Measurements from ENCODE around the gene CLDN15. TPM values are rescaled to one million over a fixed set of nuclear protein-coding genes. Genes with fewer than 3 reads are reported as not detected.

CLDN15 gene
- total RNA-seq, 1 experiment from 2014 or later = 9.1 TPM

GRCh38 chr7:101216001-101216859 lies 21.4 kb downstream of the CLDN15 start:
- no peak for DNase-seq
- Histone ChIP-seq H3K9me3 (no peaks in the 10 kb centered on the region), H3K36me3 (ENCODE audit: control insufficient read depth, insufficient read depth, low read length) (peaks cover 3% of the 10 kb centered on the region; the same call in 1 of the 2 replicates), H3K4me1 (peaks cover 22% of the 10 kb centered on the region), H3K4me3 (ENCODE audit: low read depth, low read length) (peak overlapping the region; percentile 75), H3K27me3 (replicated peaks; ENCODE audit: control insufficient read depth, insufficient read depth, low read length) (no peaks in the 10 kb centered on the region)
- CTCF ChIA-PET = interaction anchor here (1.2 to 2.8 kb wide), 4 partner anchors 24 to 72 kb away, joined by 3 to 28 read pairs (median 24); no protein-coding TSS in a partner anchor
- POLR2A ChIA-PET = interaction anchor here (0.6 kb wide), 1 partner anchor 324 kb away, joined by 7 read pairs; no protein-coding TSS in a partner anchor
- Mint-ChIP-seq H3K36me3 (ENCODE audit: insufficient read depth, unreplicated experiment) (peaks cover 29% of the 10 kb centered on the region), H3K27me3 (ENCODE audit: insufficient read depth, unreplicated experiment) (no peaks in the 10 kb centered on the region), H3K9me3 (ENCODE audit: unreplicated experiment) (no peaks in the 10 kb centered on the region), H3K4me1 (ENCODE audit: low read depth, unreplicated experiment) (peaks cover 30% of the 10 kb centered on the region), H3K4me3 (ENCODE audit: unreplicated experiment) (peak overlapping the region; percentile 83), H3K27ac (ENCODE audit: unreplicated experiment) (peak overlapping the region; percentile 81)
- intact Hi-C loops (cut with micrococcal nuclease; ENCODE audit: unreplicated experiment) = no loop called here
- BruUV-seq (replicated peaks) = TSS peak; percentile 52
- no peak for TF ChIP-seq CTCF (IDR thresholded peaks at IDR 0.05; ENCODE audit: insufficient read depth in 1 of 2, low read depth in 1 of 2, low read length in 1 of 2, severe bottlenecking in 1 of 2, unreplicated experiment in 1 of 2)

- CTCF ChIA-PET = no interaction called here
- H3K36me3 Mint-ChIP-seq (ENCODE audit: insufficient read depth, unreplicated experiment) = peaks cover 59% of the 10 kb centered on the region
- intact Hi-C loops (cut with micrococcal nuclease; ENCODE audit: unreplicated experiment) = no loop called here
- BruUV-seq (replicated peaks) = no TSS peak
- peaks cover 4% of the 10 kb centered on the region for H3K36me3 ChIP-seq (ENCODE audit: control insufficient read depth, insufficient read depth, low read length)
- no peaks in the 10 kb centered on the region for H3K9me3 Mint-ChIP-seq (ENCODE audit: unreplicated experiment)
- H3K4me1 ChIP-seq = peaks cover 8% of the 10 kb centered on the region; the same call in 1 of the 2 replicates
- H3K4me3 Mint-ChIP-seq (ENCODE audit: unreplicated experiment) = no peak overlapping the region
- peaks cover 12% of the 10 kb centered on the region for H3K4me1 Mint-ChIP-seq (ENCODE audit: low read depth, unreplicated experiment)
- H3K9me3 ChIP-seq = no peaks in the 10 kb centered on the region
- H3K27me3 ChIP-seq (replicated peaks; ENCODE audit: control insufficient read depth, insufficient read depth, low read length) = no peaks in the 10 kb centered on the region
- no peak for TF ChIP-seq CTCF (IDR thresholded peaks at IDR 0.05; ENCODE audit: insufficient read depth in 1 of 2, low read depth in 1 of 2, low read length in 1 of 2, severe bottlenecking in 1 of 2, unreplicated experiment in 1 of 2)
- POLR2A ChIA-PET = interaction anchor here (0.6 kb wide), 1 partner anchor 26 kb away, joined by 3 read pairs; no protein-coding TSS in a partner anchor
- no peak overlapping the region for H3K4me3 ChIP-seq (ENCODE audit: low read depth, low read length)
- no peak overlapping the region for H3K27ac Mint-ChIP-seq (ENCODE audit: unreplicated experiment)
- no peak for DNase-seq
- no peaks in the 10 kb centered on the region for H3K27me3 Mint-ChIP-seq (ENCODE audit: insufficient read depth, unreplicated experiment)
Observed at GRCh38 chr7:101212014-101212413, 25.6 kb downstream of the CLDN15 start.

GRCh38 chr7:101211501-101211900 lies 26.1 kb downstream of the CLDN15 start:
- DNase-seq = no peak
- H3K27ac Mint-ChIP-seq (ENCODE audit: unreplicated experiment) = no peak overlapping the region
- Histone ChIP-seq H3K4me1 (peaks cover 8% of the 10 kb centered on the region; the same call in 1 of the 2 replicates), H3K4me3 (ENCODE audit: low read depth, low read length) (no peak overlapping the region), H3K9me3 (no peaks in the 10 kb centered on the region), H3K27me3 (replicated peaks; ENCODE audit: control insufficient read depth, insufficient read depth, low read length) (no peaks in the 10 kb centered on the region), H3K36me3 (ENCODE audit: control insufficient read depth, insufficient read depth, low read length) (peaks cover 4% of the 10 kb centered on the region)
- no TSS peak for BruUV-seq (replicated peaks)
- intact Hi-C loops (cut with micrococcal nuclease; ENCODE audit: unreplicated experiment) = no loop called here
- peaks cover 8% of the 10 kb centered on the region for H3K4me1 Mint-ChIP-seq (ENCODE audit: low read depth, unreplicated experiment)
- no peak for TF ChIP-seq CTCF (IDR thresholded peaks at IDR 0.05; ENCODE audit: insufficient read depth in 1 of 2, low read depth in 1 of 2, low read length in 1 of 2, severe bottlenecking in 1 of 2, unreplicated experiment in 1 of 2)
- H3K4me3 Mint-ChIP-seq (ENCODE audit: unreplicated experiment) = no peak overlapping the region
- no peaks in the 10 kb centered on the region for H3K27me3 Mint-ChIP-seq (ENCODE audit: insufficient read depth, unreplicated experiment)
- H3K36me3 Mint-ChIP-seq (ENCODE audit: insufficient read depth, unreplicated experiment) = peaks cover 55% of the 10 kb centered on the region
- no peaks in the 10 kb centered on the region for H3K9me3 Mint-ChIP-seq (ENCODE audit: unreplicated experiment)
- ChIA-PET POLR2A (no interaction called here), CTCF (no interaction called here)

Measured in Caco-2 (cell line).